ENCODE measurements around the gene ADAM10.
A peak's percentile ranks its signal among the peaks of the same experiment; 100 is the strongest.

Gene ADAM10

DNA sequence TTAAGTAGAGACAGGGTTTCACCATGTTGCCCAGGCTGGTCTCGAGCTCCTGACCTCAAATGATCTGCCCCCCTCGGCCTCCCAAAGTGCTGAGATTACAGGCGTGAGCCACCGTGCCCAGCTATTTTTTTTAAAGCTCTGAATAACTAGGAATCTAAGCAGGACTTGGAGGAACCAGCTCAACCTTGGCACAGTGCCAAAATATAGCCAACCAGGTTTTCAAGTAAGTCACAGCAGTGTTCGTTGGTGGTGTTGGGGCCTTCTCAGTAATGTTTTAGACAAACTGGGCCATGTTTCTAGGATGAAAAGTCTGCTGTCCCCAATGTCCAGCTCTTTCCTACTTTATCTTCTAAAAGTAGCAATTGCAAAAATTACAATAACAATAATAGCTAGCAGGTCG lies 6.4 kb upstream of the ADAM10 start:
- no peak for DNase-seq

DNA sequence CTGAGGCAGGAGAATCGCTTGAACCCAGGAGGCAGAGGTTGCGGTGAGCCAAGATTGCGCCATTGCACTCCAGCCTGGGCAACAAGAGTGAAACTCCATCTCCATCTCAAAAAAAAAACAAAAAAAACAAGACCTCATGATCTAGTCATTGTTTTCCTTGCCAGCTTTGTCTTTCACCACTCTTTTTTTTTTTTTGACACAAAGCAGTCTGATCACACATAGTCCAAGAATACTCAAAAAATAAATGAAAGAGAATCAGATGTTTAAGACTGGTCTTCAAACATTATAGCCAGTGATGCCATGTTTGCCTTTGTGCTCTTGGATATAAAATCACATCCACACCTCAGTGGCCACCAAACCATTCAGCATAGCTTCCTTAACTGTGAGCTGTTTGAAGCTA lies 5.8 kb upstream of the ADAM10 start:
- no peak for DNase-seq

DNA sequence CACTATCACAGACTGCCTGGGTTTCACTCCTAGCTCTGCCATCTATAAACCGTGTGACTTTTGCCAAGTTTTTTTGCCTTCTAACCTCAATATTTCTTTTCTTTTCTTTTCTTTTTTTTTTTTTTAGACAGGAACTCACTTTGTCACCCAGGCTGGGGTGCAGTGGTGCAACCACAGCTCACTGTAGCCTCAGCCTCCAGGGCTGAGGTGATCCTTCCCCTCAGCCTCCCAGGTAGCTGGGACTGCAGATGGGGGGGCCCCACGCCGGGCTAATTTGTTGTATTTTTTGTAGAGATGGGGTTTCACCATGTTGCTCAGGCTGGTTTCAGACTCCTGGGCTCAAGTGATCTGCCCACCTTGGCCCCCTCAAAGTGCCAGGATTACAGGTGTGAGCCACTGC lies 3.2 kb upstream of the ADAM10 start:
- DNase-seq = no peak

DNA sequence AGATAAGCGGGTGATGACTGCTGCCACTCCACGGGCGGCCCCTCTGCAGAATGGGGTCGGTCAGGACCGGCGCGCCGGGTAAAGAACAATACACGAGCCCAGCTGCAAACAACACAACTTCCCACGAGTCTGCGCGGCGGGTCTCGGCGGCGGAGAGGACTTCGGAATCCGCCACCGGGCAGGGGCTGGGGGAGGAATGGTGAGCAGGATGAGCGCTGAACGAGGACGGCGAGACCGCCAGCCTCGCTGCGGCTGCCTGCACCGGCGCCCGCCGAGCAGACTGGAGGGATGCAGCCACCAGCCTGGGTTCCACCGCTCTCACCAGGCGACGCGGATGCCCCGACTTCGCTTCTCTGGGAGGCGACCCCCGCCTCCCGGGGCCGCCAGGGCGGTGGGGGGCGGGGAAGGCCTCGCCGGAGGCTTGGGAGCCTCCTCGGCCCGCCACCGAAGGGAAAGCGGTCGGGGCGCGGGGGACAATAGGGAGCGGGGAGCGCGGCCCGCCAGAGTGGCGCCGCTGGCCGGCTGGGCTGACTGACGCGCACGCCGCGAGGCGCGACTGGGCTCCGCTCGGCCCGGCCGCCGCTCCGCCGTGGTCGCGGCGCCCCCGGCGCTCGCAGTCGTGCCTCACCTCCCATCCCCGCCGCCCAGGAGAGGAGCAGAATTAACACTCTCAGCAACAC lies 515 bp downstream of the ADAM10 start:
- DNase-seq = peak; percentile 34

DNA sequence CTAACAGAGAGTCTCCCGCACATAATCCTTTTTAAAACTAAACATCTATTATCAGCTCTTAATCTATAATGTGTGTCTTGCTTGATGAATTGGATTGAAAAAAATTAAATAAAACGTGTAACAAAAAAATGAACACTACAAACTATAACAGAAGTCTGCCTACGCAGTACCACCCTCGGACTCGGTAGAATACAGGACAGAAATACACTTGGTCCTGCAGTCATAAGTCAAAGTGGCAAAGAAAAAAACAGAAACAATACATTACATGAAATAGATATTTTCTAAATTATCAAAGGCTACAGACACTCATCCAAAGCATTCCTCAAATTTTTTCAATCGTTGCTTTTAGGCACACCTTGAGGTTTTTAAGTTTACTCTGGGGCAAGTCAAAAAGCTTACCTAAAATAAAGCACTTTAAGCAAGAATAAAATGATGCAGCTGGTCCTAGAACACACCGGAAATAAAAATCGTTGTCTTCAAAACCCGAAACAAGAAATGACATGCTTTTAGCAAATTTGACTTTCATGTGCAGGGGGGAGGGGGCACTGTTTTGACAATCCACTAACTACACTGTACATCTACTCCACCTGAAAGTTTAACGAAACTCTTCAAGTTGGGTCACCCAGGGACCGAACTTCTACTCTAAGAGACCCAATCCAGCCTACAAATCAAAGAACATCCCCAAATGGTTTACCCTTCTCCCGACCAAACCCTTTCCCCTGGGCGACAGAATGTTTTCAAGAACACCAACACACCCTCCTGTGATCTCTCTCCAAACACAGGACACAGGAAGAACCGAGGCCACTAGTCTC lies 1.3 kb downstream of the ADAM10 start:
- DNase-seq = no peak

DNA sequence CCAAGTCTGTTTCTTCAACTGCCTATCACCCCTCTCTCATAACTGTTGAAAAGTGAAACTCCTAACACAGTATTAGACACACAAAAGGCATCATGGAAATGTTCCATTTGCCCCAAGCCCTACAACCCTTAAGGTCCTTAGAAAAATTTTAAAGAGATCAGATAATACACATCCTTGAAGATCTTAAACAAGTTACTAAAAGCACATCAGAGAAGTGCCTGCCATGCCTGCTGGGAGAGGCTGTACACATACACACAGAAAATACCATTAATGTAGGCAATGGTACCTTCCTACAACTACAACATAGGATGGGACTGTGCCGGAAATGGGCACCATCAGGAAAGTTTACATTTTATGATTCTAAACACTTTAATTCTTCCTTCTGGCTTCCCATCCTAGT lies 3.3 kb downstream of the ADAM10 start:
- no peak for DNase-seq

DNA sequence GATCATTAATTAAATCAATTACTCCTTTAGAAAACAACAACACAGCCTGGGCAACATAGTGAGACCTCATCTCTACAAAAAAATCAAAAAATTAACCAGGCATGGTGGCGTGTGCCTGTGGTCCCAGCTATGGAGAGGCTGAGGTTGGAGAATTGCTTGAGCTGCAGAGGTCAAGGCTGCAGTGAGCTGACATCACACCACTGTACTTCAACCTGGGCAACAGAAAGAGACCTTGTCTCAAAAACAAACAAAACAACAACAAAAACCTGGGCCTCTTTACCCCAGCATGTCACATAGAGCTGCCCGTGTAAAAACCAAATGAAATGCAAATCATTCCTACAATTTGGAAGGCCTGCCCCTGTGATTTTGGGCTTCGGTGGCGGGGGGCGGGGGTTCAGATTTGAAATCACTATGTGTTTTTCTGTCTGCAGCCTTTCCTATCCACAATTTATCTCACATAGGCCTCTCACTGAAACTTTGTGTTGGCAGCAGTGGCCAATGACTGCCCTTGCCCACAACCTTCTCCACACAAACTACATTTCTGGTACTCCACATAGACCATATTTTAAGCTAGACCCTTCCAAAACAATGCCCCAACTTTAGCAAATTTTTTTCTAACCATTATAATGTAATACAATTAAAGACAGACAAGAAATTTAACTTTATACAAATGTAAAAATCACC lies 6.5 kb downstream of the ADAM10 start:
- no peak for DNase-seq

DNA sequence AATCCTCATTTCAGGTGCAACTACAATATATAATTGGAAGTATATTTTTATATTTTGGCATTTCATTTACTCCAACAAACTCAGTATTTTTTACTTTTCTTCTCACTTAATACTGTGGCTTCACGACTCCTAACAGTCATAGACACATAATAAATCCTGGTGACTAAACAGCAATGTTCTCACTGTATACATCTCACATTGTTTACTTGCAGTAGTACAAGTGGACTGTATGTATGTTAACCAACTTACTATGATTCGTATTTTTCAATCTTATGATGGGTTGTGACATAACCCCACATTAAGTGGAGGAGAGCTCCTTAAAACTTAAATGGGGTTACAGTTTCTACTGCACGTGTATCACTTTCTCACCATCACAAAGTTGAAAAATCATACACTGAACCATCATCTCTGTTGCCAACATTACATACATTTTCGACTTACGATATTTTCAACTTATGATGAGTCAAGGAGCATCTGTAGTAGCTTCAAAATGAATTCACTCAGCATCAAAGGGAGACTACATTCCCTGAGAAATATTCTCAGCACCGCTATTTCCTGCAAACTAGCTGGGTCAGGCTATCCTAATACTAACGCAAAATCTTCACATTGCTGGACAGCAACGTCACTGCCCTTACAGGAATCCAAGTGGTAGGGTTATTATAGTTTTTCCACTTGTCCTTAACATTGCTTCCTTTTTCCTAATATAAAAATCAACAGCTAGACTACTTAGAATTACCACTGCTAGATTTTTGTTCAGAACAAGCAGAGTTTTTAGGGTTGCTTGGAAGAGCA lies 7.3 kb downstream of the ADAM10 start:
- DNase-seq = no peak

DNA sequence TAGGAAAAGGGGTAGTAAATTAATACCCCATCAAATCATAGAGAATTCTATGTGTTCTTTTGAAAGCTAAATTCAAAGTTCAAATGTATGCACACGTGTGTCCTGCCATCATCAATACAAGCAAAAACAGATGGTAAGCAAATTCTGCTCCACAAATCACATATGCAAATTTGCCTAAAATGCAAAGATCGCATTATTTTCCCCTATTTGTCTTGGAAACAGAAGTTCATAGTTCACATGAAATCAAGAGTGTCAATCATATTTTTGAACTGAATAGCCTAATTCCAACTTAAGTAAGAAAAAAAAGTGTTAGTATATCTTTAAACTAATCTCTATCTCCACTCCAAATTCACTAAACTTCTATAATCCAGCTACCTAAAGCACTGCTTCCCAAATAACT lies 8.5 kb downstream of the ADAM10 start:
- DNase-seq = no peak

DNA sequence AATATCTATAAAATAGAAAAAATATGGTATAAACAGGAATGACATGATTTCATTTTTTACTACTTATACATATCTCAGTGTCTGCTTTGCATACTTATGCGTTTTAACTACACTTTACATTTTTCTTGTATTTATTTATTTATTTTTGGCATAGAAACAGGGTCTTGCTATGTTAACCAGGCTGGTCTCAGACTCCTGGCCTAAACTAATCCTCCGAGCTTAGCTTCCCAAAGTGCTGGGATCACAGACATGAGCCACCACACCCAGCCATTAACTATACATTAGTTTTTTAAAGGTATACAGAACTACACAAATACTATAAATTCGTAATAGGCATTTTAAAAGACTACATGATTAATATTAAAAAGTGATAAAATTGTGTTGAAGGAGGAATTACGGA lies 9.1 kb downstream of the ADAM10 start:
- DNase-seq = no peak

DNA sequence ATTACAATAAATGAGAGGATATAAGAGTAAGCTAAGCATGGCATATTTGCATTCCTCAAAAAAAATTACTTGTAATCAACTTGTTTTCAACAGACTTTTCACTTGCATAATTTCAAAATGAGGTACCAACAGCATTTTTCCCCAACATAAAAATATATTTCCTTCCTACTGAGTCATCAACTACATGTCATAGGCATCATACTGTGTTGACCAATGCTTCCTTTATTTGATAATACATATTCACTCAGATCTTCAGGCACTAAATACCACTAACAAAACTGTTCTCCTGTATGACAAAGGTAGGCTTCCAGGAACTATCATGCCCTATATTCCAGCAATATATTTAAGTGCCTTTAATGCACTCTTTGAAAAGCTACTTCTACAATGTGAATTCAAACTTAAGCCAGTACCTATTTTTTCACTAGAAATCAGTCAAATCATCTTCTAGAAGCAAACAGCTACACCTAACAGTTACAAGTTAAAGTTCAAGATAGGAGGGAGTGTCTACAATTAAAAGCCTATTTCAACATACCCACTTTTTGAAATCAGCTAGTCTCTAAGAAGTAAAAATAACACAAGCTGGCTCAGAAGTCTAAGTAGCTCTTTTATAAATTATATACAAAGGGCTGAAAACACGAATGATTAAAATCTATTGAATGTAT lies 11.3 kb downstream of the ADAM10 start:
- no peak for DNase-seq

DNA sequence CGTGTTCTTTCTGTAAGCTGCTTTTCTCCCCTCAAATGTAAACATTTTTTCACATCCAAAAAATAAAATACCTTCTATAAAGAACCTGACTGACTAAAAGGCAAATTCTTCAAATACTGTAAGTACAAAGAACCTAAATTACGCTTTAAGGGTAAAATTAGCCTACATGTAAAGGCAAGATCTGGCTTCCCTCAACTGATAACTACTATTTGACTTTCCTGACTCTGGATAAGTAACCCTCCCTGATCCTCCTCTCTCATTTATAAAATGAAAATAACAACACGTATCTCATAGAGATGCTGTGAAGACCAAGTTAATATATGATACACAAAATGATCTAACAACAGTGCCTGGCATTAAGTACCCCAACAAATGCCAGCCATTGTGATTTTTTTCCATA lies 12.2 kb downstream of the ADAM10 start:
- no peak for DNase-seq

DNA sequence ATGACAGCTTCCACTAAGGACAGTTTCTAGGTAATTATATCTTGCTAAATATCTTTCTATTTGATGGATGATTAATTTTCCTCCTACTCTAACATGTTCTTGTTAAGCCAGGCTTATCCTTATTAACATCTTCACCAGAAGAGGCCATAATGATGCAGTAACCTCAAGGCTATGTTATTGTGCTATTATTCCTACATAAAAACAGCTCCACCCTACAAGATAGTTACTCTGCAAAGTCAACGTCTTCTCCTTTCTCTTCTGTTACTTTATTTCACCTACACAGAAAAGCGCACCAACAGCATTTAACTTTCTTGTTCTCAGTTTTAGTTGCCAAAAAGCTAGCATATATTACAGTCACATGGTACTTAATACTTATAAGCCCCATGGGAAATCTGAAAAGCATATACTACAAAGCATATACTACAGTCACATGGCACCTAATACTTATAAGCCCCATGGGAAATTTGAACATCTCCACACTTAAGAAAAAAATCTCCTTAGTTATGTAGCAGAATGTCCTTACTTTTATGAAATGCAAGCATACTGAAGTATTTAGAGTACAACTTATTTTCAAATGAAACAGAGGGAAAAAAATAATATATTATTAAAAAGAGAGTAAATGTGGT lies 13.4 kb downstream of the ADAM10 start:
- DNase-seq = no peak

DNA sequence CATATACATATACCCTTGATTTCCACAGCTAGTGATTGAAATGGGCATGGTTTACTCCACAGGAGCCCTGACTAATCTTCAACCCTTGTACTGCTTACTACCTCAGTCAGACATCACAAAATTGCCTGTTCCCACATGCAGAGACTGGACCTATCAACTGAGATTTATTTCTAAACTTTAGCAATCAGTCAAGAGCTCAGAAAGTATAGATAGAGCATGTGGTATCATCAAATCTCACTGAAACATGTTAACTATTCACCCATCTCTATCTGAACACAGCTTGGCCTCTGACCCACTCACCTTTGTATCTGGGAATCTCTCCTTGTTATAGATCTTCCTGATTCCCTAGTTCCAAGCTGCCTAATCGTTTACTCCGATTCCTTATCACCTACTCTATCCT lies 14.6 kb downstream of the ADAM10 start:
- no peak for DNase-seq

DNA sequence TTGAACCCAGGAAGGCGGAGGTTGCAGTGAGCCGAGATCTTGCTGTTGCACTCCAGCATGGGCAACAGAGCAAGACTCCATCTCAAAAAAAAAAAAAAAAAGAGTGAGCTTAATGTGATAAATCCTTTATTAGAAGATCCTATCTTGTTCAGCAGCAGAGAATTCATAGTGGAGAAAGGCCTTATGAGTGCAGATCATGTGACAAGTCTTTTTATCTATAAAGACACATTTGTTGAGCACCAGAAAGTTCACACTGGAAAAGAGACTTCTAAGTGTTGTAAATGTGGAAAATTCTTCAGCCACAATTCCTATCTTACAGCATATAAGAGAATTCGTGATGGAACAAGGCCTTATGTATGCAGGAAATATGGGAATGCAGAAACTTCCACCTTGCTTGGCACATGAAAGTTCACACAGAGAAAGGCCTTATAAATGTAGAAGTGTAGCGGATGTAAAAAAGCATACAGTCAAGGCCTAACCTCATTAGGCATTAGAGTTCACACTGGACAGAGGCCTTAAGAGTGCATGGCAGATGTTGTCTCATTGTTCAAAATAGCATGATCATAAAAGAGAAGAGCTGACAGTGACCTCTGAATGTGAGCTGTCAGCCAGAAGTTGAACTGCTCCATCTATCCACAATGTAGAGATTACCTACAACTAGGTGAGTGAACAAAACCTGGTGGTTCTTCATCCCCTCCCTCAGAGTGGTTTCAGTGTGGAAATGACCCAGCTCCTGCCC lies 16.7 kb downstream of the ADAM10 start:
- DNase-seq = no peak

DNA sequence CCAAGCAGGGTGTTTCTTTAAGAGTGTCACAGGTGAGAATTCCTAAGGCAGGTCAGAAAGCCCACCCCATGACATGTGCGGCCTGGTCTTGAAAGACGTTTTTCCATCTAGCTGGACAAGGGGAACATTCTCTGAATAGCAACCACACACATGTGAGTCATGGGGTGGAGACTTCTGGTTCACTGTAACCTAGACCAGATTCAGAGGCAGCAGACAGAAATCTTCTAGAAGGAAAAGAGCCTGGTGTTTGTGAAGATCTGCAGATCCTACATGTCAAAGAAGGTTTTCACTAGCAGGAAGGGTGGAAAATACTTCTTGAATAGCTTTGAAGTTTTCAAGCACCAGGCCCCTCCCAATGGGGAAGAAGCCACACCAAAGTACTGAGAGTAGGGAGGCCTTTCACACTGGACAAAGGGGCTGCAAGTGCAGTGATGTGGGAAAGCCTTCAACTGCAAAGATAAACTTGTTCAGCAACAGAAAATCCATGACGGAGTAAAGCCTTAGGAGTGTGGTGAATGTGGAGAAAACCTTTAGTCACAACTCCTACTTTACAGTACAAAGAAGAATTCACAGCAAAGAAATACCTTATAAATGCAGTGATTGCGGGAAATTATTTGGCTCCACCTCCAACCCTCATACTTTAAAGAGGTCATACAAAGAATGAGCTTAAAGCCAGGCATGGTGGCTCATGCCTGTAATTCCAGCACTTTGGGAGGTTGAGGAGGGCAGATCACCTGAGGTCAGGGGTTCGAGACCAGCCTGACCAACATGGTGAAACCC lies 17.6 kb downstream of the ADAM10 start:
- no peak for DNase-seq

DNA sequence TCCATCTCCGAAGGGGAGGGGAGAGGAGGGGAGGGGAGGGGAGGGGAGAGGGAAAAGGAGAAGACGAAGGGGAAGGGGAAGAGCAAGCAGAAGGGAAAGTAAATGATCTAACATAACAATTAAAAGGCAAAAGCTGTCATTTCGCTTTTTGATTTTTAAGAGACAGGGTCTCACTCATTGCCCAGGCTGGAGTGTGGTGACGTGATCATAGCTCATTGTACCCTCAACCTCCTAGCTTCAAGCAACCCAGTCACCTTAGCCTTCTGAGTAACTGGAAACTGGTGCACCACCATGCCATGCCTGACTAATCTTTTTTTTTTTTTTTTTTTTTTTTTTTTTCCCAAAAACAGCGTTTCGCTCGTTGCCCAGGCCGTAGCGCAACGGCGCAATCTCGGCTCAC lies 22.6 kb downstream of the ADAM10 start:
- no peak for DNase-seq

DNA sequence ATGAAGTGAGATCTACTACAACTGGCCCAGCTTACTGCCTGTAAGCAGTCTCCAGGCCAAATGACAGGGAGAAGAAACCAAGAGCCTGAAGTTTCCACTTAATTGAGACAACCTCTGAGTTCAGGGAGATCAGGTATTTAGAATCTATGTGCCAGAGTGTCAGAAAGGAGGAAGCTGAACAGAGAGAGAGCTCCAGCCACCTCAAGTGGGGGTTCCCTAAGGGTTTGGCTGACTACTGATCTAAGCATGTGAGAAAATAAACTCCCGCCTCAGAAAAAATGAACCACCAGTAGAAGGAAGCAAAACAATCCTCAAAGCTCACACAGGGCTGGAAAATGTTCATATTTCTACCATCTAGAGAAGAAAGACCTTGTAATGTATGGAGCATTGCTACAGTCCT lies 25.0 kb downstream of the ADAM10 start:
- DNase-seq = no peak

DNA sequence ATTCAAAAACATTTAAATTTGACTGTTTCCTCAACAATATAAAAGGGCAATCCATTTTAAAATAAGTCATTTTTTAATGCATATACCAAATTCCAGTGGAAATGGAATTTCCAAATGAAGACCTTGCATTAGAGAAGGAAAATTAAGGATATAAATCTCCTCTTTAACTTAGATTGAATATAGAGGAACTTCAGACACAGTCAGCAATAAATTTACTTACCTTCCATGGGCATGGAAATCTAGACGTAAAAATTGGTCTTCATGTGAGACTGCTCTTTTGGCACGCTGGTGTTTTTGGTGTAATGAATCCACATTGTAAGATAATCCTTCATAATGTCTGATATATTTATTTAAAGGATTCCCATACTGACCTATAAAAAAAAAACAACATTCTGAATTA lies 32.1 kb downstream of the ADAM10 start:
- DNase-seq = no peak

DNA sequence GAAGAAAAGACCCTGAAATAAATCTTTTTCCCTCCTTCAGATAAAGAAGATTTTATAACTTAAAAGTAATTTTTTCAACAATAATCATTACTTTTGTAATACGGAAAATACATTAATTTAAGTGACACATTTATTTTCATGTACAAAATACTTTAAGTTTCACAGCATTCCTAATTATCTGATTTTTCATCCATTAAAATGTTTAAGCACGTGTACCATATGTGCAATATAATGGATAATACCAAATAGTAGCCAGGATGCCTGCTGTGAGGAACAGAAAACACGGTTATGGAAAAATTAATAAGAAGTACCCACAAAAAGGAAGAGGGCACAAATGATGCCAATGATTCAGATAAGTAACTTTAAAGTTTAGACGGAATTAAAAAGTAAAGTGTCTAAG lies 33.5 kb downstream of the ADAM10 start:
- no peak for DNase-seq

Measured in activated gamma-delta T cell (primary cell).